ENCODE measurements around the gene C11orf54. TPM values are rescaled to one million over a fixed set of nuclear protein-coding genes. Genes with fewer than 3 reads are reported as not detected.

The C11orf54 gene
- total and polyA plus RNA-seq, 4 donors: 60.8 to 154 (median 114) TPM

- Histone ChIP-seq H3K4me3 (ENCODE audit: low read depth in 1 of 3, low read length in 3 of 3) (no peak overlapping the region), H3K36me3 (ENCODE audit: control insufficient read depth in 4 of 4, insufficient read depth in 3 of 4, low read depth in 1 of 4, low read length in 3 of 4) (peaks cover 2 to 18% (median 12%) of the 10 kb centered on the region in 4 donors), H3K9me3 (ENCODE audit: control insufficient read depth in 4 of 4, low read length in 3 of 4) (peaks cover 0 to 6% (median 4%) of the 10 kb centered on the region in 4 donors), H3K9ac (ENCODE audit: low read depth in 1 of 2, low read length in 2 of 2) (no peak overlapping the region), H3K27me3 (ENCODE audit: control insufficient read depth in 4 of 4, insufficient read depth in 4 of 4, low read length in 3 of 4) (no peaks in the 10 kb centered on the region), H3K27ac (ENCODE audit: low read depth in 1 of 2, low read length in 2 of 2) (no peak overlapping the region), H3K4me1 (ENCODE audit: control insufficient read depth in 4 of 4, insufficient read depth in 4 of 4, low read length in 3 of 4) (no peaks in the 10 kb centered on the region)
- no peak for DNase-seq (ENCODE audit: low spot score)
- TF ChIP-seq SP1 (IDR thresholded peaks at IDR 0.05) (no peak), NR2F2 (IDR thresholded peaks at IDR 0.05) (no peak), FOXA2 (IDR thresholded peaks at IDR 0.05) (no peak)
- TF ChIP-seq, protein P1, sequence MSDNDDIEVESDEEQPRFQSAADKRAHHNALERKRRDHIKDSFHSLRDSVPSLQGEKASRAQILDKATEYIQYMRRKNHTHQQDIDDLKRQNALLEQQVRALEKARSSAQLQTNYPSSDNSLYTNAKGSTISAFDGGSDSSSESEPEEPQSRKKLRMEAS (IDR thresholded peaks at IDR 0.05): no peak
Measured at GRCh38 chr11:93712678-93713077, 28.8 kb upstream of the C11orf54 start.

GRCh38 chr11:93715797-93716396 is 25.6 kb upstream of the C11orf54 start:
- WGBS: 96% methylated on average over 4 of the region's 4 CpGs
- no peak for TF ChIP-seq HNF4A (conservative IDR thresholded peaks at IDR 0.05)
- TF ChIP-seq JUND (IDR thresholded peaks at IDR 0.05): no peak
- no peak for TF ChIP-seq FOXA2 (IDR thresholded peaks at IDR 0.05)
- TF ChIP-seq, protein P2, sequence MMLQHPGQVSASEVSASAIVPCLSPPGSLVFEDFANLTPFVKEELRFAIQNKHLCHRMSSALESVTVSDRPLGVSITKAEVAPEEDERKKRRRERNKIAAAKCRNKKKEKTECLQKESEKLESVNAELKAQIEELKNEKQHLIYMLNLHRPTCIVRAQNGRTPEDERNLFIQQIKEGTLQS (IDR thresholded peaks at IDR 0.05): no peak
- TF ChIP-seq, protein P3, sequence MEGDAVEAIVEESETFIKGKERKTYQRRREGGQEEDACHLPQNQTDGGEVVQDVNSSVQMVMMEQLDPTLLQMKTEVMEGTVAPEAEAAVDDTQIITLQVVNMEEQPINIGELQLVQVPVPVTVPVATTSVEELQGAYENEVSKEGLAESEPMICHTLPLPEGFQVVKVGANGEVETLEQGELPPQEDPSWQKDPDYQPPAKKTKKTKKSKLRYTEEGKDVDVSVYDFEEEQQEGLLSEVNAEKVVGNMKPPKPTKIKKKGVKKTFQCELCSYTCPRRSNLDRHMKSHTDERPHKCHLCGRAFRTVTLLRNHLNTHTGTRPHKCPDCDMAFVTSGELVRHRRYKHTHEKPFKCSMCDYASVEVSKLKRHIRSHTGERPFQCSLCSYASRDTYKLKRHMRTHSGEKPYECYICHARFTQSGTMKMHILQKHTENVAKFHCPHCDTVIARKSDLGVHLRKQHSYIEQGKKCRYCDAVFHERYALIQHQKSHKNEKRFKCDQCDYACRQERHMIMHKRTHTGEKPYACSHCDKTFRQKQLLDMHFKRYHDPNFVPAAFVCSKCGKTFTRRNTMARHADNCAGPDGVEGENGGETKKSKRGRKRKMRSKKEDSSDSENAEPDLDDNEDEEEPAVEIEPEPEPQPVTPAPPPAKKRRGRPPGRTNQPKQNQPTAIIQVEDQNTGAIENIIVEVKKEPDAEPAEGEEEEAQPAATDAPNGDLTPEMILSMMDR (IDR thresholded peaks at IDR 0.05; ENCODE audit: low read depth, low read length, missing input control): no peak
- no peak for TF ChIP-seq FOXA1 (IDR thresholded peaks at IDR 0.05)
- TF ChIP-seq, protein P4, sequence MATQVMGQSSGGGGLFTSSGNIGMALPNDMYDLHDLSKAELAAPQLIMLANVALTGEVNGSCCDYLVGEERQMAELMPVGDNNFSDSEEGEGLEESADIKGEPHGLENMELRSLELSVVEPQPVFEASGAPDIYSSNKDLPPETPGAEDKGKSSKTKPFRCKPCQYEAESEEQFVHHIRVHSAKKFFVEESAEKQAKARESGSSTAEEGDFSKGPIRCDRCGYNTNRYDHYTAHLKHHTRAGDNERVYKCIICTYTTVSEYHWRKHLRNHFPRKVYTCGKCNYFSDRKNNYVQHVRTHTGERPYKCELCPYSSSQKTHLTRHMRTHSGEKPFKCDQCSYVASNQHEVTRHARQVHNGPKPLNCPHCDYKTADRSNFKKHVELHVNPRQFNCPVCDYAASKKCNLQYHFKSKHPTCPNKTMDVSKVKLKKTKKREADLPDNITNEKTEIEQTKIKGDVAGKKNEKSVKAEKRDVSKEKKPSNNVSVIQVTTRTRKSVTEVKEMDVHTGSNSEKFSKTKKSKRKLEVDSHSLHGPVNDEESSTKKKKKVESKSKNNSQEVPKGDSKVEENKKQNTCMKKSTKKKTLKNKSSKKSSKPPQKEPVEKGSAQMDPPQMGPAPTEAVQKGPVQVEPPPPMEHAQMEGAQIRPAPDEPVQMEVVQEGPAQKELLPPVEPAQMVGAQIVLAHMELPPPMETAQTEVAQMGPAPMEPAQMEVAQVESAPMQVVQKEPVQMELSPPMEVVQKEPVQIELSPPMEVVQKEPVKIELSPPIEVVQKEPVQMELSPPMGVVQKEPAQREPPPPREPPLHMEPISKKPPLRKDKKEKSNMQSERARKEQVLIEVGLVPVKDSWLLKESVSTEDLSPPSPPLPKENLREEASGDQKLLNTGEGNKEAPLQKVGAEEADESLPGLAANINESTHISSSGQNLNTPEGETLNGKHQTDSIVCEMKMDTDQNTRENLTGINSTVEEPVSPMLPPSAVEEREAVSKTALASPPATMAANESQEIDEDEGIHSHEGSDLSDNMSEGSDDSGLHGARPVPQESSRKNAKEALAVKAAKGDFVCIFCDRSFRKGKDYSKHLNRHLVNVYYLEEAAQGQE (IDR thresholded peaks at IDR 0.05): no peak
- no peak for TF ChIP-seq GABPA (IDR thresholded peaks at IDR 0.05 in 1 of 2, conservative IDR thresholded peaks at IDR 0.05 in 1 of 2)
- TF ChIP-seq RAD21 (IDR thresholded peaks at IDR 0.05): no peak
- no peak for TF ChIP-seq ZBTB33 (IDR thresholded peaks at IDR 0.05)
- no peak for TF ChIP-seq NR2F2 (IDR thresholded peaks at IDR 0.05)
- TF ChIP-seq, protein P1 (IDR thresholded peaks at IDR 0.05): no peak
- TF ChIP-seq YY1 (IDR thresholded peaks at IDR 0.05): no peak
- TF ChIP-seq HNF4G (IDR thresholded peaks at IDR 0.05): no peak
- TF ChIP-seq RXRA (IDR thresholded peaks at IDR 0.05): no peak
- no peak for TF ChIP-seq EGR1 (IDR thresholded peaks at IDR 0.05; ENCODE audit: low read depth in 2 of 2)
- TF ChIP-seq TAF1 (conservative IDR thresholded peaks at IDR 0.05): no peak
- TF ChIP-seq SP1 (IDR thresholded peaks at IDR 0.05): no peak
- peaks cover 0 to 6% (median 4%) of the 10 kb centered on the region in 4 donors for H3K36me3 ChIP-seq (ENCODE audit: control insufficient read depth in 4 of 4, insufficient read depth in 3 of 4, low read depth in 1 of 4, low read length in 3 of 4)

More at GRCh38 chr11:93715797-93716396, 25.6 kb upstream of the C11orf54 start:
- no peaks in the 10 kb centered on the region for H3K9me3 ChIP-seq (ENCODE audit: control insufficient read depth in 4 of 4, low read length in 3 of 4)
- H3K4me3 ChIP-seq (ENCODE audit: low read depth in 1 of 3, low read length in 3 of 3): no peak overlapping the region
- H3K4me1 ChIP-seq (ENCODE audit: control insufficient read depth in 4 of 4, insufficient read depth in 4 of 4, low read length in 3 of 4): no peaks in the 10 kb centered on the region
- H3K9ac ChIP-seq (ENCODE audit: low read depth in 1 of 2, low read length in 2 of 2): no peak overlapping the region
- no peak for DNase-seq (ENCODE audit: low spot score)
- H3K27me3 ChIP-seq (ENCODE audit: control insufficient read depth in 4 of 4, insufficient read depth in 4 of 4, low read length in 3 of 4): no peaks in the 10 kb centered on the region
- no peak overlapping the region for H3K27ac ChIP-seq (ENCODE audit: low read depth in 1 of 2, low read length in 2 of 2)

All from liver (tissue), 9 donors.